Suppressor macrophage treated with lipopolysaccharide for 1 hour (primary cell): ENCODE results near the gene CDC42BPA.
"Not testable (repeated sequence)": the region's sequence is repeated elsewhere in the genome, so short reads cannot be mapped to it uniquely, and the experiment has no call there.

Experiments used
- DNase-seq, 3 donors: peaks; one replicate each; pipeline ENCODE4 v3.0.0-alpha.2; 2020 to 2022

CDC42BPA gene

DNA sequence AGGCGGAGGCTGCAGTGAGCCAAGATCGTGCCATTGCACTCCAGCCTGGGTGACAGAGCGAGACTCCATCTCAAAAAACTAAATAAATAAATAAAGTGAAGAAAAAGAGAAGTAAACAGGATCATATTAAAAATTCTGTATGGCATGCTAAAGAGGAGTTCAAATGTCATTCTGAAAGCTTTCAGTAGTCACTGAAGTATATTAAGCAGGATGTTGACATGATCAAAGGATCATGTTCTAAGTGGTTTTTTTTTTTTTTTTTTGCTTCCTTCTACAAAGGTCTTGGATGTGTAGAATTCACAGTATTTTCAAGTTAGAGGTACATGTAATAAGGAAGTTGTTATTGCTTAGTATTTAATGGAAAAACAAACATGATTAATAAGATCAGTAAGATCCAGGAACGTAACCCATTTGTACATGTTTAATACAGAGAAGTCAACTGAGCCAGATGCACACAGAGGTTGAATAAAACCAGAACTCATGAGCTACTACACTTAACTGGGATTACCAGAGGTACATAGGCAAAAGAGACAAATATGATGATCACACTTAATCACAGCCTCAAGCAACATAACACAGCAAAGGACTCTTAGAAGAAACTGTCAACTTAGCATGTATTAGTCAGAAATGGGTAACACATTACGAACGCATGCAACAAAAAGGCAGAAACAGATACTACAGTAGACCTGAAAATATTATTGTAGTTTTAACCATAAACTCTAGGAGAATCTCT lies 12.2 kb downstream of the CDC42BPA start:
- DNase-seq, result no peak

DNA sequence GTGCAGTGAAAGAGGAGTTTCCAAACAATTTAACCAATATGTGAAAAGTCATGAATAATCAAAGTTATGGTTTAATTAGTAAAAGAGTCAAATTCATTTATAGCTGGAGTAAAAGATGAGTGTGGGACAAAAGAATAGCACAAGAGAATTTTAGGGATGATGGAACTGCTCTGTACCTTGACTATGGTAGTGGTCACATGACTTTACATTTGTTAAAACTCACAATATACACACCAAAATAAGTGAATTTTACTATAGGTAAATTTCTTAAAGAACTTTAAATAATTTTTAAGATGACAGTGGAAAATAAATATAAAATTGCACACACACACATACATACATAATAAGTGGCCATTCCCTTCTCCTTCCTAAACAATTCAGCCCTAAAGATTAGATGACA lies 13.6 kb downstream of the CDC42BPA start:
- no peak for DNase-seq

DNA sequence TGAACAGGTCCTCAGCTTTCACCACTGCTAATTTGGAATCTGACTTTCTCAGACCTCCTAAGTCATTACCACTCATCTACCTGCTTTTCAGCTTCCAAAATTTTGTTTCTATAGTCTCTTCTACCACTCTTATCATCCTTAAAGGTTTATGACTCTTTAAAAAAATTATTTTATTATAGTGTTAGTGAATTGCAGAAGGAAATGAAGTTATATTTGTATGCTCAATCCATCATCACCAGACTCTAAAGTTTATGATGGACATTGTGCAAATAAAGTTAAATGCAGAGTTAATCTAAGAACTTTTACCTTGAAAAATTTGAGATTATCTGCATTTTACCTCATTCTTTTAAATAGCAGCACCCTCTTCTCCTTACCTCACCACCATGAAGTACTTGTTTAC lies 14.6 kb downstream of the CDC42BPA start:
- no peak for DNase-seq

DNA sequence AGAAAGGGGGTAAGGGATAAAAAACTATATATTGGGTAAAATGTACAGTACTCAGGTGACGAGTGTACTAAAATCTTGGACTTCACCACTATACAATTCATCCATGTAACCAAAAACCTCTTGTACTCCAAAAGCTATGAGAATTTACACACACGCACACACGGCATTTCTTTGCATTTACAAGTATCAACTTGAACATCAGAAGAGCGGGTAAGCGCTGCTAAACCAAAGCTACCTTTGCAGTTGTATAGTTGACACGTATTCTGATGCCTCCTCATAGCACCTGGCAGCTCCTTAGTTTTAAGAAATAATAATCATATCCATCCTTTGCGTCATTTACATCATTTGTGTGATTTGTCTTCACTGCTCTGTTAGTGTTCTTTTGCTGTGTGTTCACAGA lies 17.6 kb downstream of the CDC42BPA start:
- DNase-seq, result no peak

DNA sequence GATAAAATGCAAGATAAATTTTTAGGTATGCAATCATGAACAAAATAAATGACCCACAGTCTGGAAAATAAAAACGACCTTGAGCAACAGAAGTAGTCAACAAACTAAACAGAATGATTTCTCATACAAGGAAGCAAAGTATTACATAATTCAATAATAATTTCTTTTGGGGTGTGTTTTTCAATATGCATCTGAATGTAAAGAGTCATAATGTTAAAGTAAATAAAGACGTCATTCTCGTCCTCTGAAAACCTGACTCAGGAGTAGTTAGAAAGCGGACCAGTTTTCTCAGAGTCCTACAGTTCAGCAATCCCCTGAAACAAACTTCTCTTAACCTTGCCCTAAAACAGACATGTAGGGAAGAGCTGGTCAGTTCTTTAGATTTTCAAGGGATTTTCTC lies 18.6 kb downstream of the CDC42BPA start:
- DNase-seq, result no peak

DNA sequence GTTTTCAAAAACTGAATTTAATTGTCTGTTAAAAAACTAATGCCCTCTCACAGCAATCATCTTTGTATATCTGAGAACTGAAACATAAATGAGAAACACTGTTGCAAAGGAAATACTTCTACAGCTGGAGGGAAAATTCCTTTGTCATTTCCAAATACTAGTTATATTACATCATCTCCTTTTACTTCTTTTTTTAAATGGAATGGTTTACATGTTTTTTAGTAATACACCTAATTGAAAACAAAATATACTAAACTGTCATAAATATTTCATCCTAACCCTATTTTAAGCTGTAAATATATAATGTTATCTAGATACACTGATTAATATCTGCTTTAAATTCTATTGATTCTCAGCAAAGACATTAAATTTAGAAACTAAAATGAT lies 19.1 kb downstream of the CDC42BPA start:
- peak in 1 of 3 donors; percentile 19 for DNase-seq

DNA sequence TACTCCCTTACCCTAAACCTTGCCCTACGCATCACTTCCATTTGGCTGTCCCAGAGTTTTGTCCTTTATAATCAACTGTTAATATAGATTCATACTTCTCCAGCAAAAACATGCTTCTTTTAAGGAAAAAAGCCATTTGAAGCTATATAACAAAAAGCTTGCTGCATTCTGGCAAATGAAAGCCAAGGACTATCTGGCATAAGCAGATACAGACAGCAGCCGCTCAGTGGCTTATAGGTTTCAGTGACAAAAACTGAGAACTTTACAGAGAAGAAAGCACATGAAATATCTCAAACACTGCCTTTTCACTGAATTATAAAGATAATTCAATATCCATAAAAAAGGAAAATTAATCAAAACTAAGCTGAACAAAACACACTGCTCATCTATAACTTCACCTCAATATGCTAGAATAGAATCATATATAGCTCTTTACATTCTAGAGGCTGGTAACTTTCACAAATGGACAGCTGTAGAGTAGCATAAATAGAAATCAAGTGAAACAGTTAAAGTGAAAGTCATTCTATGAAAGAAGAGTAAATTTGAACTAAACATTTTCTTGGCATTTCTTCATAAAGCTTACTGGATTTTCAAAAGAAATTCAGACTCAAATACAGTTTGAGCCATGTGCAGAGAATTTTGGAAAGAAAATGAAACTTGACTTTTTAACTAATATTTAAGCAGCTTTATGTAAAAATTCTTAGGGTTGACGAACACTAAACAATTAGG lies 19.6 kb downstream of the CDC42BPA start:
- no peak for DNase-seq

DNA sequence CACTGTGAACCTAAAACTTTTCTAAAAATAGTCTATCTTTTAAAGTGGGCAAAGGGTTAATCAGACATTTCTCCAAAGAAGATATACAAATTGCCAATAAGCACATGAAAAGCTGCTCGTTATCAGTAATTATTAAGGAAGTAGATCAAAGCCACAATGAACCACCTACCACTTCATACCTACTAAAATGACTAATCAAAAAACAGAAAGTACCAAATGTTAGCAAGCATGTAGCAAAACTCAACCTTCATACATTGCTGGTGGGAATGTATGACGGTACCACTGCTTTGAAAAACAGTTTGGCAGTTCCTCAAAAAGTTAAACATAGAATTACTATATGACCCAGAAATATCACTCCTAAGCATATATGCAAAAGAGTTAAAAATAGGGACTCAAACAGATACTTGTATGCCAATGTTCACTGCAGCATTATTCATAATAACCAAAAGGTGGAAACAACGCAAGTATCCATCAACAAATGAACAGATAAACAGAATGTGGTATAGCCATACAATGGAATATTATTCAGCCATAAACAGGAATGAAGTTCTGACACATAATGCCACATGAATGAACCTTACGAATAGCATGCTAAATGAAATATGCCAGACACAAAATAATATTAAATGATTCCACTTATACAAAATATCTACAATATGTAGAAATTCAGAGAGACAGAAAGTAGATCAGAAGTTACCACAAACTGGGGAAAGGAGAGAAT lies 21.1 kb downstream of the CDC42BPA start:
- no peak for DNase-seq

DNA sequence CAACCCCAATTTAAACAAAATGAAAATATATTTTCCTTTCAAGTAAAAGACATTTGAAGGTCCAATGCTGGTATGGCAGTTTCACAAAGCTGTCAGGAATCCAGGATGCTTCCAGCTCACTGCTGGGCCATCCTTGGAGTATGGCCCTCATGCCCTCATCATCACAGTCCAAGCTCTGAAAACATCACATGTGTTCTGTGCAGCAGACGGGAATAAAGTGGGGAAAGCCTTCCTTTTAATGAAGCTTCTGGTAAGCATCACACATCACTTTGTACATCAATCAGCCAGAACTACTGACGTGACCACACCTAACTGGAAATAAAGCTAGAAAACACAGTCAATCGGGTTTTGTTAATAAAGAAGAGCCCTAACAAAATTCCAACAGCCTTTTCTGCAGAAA lies 22.7 kb downstream of the CDC42BPA start:
- DNase-seq, result no peak

DNA sequence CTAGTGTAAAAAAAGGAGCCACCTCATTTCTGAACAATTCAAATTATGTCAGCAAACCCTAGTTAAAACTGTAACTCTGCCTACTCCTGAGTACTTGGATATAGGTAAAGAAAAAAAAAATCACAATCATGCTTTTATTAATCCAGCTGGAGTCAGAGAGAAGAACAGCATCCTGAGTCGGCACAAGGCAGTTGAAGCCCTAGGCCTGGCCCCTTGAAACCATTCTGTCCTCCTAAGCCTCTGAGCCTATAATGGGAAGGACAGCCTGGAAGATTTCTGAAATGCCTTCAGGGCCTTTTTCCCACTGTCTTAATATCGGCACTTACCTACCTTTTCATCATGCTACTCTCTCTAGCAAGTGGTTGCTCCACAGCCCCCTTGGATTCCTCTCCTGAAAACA lies 32.5 kb downstream of the CDC42BPA start:
- DNase-seq, result no peak

DNA sequence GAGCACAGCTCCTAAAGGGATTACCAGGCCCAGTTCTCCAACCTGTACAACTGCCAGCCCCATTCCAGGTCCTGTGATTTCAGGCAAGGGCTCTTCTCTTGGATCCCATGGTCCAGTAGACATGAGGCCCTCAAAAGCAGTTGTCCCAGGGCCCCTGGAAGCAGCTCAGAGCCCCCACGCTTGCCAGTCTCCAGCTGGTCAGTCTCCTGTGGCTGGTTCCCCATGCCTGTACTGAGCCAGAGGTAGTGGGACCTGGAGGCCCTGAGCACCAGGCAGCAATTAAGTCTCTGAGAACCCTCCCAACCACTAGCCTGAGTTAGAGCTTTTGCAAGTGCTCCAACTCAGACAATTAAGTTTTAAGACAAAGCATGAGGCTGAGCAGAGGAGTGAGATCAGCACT lies 36.9 kb downstream of the CDC42BPA start:
- DNase-seq, result no peak

DNA sequence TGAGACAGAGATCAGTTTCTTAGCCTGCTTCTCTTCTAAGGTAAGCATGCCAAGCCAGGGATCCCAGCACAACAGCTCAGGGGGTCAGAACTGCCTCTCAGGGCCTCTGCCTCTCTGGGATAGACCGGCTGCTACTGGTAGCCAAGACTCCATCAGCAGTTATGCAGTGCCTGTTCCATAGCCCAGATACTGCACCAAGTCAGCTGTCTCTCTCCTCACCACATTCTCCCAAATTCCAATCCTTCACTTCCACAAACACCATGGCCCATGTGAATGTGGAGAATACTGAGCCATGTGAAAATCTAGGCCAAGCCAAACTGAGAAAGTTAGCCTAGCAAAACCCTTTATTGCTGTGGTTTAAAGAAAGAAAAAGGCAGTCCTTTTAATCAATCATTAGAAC lies 37.5 kb downstream of the CDC42BPA start:
- DNase-seq, result no peak

DNA sequence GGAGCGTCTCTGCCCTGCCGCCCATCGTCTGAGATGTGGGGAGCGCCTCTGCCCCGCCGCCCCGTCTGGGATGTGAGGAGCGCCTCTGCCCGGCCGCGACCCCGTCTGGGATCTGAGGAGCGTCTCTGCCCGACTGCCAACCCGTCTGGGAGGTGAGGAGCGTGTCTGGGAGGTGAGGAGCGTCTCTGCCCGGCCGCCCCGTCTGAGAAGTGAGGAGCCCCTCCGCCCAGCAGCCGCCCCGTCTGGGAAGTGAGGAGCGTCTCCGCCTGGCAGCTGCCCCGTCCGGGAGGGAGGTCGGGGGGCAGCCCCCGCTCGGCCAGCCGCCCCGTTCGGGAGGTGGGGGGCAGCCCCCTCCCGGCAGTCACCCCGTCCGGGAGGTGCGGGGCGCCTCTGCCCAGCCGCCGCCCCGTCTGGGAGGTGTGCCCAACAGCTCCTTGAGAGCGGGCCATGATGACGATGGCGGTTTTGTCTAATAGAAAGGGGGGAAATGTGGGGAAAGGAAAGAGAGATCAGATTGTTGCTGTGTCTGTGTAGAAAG lies 42.1 kb downstream of the CDC42BPA start:
- not testable (repeated sequence) for DNase-seq

DNA sequence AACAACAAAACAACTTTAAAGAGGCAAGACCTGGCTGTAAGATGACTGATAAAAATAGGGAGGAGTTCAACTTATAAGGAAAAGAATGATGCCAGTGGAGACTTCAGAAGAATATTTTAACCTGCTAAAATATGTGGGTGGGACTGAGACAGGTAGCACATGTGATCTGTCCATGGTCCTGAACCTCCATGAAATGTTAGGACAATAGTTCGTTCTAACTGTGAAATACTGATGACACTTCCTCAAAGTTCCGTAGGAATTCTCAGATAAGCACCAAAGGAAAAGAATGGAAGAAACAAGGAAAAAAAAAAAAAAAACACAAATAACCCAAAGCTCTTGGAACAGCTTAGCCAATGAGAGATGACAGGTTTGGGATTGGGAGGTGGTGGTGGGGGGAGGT lies 44.7 kb downstream of the CDC42BPA start:
- no peak for DNase-seq

DNA sequence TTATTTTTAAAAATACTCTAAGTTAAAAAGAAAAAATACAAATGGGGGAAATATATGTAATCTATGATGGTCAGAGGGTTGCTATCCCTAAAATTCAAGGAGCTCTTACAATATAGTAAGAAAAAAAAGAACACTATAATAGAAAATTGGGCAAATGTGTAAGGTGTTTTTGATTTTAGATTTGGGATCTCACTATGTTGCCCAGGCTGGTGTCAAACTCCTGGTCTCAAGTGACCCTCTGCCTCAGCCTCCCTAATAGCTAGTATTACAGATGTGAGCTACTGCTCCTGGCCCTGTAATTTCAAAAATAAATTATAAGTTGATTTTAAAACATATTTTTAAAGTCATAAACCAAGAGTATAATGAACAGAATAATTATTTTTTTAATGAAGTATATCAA lies 45.9 kb downstream of the CDC42BPA start:
- no peak for DNase-seq

DNA sequence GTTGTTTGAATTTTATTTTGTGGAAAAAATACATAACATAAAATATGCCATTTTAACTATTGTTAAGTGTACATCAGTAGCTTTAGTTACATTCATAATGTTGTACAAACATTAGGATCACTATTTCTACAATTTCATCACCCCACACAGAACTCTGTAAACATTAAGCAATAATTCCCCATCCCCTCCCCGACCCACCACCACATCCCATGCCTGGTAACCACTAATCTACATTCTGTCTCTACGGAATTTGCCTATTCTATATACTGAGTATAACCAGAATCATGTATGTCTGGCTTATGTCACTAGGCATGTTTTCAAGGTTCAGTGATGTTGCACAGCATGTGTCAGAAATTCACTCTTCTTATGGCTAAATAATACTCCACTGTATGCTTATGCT lies 47.7 kb downstream of the CDC42BPA start:
- DNase-seq, result no peak

DNA sequence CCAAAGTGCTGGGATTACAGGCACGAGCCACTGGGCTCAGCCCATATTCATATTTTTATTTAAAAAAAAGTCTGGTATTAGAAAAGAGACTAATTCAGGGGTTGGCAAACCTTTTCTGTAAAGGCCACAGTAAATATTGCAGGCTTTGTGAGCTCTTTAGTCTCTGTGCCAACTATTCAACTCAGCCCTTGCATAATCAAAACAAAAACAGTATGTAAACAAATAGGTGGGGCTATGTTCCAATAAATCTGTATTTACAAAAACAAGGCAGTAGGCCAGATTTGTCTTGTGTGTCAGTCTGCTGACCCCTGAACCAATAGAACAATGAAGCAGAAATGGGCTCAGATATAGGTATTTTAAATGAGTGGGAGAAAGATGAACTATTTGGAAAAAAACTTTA lies 49.3 kb downstream of the CDC42BPA start:
- no peak for DNase-seq

DNA sequence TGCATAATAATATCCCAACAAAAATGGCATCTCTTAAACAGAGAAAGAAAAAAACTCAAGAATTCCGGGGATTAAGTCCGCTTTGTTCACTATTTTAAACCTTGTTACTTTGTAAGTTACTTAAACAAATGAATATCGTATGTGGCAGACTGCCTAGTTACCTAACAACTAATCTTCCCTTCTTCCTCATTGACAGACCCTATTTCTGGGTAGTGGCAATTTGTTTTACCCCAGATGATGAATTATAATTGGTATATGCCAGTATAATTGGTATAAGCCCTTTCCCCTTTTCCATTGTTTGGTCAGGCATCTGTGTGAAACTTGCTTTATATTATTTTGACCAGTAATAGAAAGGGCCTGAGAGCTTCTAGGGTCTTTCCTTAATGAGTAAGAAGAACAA lies 52.4 kb downstream of the CDC42BPA start:
- no peak for DNase-seq

DNA sequence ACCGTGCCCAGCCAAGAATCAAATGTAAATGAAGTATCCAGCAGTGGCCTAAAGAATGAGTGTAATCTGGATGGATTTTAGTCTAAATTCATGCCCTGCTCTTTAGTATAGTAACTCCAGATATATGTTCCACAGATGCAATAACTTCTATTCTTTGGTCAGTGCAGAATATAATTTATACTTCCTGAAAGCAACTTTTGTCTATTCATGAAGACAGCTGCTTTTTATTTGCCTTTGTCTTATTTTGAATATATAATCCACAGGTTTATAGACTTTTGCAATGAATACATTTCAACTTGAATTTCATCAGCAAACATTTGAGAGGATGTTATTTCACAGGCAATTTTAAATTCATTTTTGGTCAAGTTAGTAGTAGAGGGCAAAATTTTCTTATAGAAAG lies 54.4 kb downstream of the CDC42BPA start:
- no peak for DNase-seq

DNA sequence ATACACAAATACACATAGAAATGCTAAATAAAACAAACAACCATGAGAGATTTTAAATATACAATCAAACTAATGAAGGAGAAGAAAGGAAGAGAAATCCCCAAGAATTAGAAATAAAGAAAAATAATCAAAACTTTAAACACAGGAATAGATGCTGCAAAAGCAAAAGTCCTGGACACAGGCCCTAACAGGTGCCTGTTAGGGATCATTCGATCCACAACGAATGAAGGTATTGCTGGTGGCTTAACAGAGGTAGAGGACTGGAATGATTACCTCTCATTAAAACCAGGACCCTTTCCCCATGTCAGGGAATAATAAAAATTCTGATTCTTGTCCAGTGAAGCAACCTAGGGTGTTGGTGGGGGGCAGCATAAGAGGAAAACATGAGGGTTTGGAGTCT lies 56.8 kb downstream of the CDC42BPA start:
- DNase-seq, result no peak

DNA sequence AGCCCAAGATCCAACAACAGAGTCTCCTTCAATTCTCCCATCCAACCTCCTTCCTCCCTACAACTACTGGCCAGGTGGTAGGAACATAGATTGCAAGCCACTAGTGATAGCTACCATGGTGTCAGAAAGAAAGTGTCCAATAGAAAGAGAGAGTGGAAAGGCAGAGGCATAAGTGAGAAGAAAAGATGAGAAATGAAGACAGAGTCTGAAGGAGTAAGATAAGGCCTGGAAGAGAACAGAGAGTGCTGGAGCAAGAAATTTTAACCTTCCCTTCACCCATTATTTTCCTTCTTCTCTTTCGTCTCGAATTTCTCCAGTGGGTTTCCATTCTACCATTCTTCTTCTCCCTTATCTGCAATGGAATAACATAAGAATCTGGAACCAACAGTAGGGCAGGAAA lies 57.9 kb downstream of the CDC42BPA start:
- no peak for DNase-seq

DNA sequence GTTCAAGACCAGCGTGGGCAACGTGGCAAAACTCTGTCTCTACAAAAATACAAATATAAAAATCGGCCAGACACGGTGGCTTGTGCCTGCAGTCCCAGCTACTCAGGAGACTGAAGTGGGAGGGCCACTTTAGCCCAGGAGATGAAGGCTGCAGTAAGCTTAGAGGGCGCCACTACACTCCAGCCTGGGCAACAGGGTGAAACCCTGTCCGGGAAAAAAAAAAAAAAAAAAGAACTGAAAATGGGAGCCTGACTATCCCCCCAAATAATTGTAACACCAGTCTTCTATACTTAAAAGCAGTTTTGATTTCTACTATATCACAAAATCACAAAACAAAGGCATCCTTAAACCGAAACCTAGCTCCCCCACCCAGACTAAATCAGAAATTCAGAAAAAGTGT lies 60.3 kb downstream of the CDC42BPA start:
- no peak for DNase-seq

DNA sequence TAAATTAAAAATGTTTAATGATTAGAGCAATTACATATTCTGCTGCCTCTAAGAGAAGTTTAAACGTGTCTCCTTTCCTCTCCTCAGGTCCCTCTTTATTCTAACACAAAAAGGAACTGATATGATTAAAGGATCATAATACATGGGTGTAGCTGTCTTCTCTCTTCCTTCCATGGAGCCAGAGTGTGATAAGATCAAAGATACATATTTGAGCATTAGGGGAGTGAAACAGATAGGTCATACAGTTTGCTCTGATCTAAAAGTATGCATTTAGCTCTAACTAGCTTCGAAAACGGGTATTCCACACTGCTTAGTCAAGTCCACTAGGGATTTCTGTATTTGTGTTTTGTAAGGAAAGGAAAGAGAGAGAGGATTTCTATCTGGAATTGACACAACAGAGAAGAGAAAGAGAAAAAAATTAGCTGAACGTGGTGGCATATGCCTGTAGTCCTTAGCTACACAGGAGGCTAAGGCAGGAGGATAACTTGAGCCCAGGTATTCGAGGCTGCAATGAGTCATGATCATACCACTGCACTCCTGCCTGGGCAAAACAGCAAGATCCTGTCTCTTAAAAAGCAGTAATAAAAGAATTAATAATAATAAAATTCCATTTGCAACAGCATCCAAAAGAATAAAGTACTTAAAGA lies 63.1 kb downstream of the CDC42BPA start:
- no peak for DNase-seq
